ENCODE measurements around the gene LONP1.

GRCh38 chr19:5645409-5645808 is 74.5 kb downstream of the LONP1 start:
- TF ChIP-seq POLR2A (IDR thresholded peaks at IDR 0.05), result no peak
- no peak for TF ChIP-seq CTCF (IDR thresholded peaks at IDR 0.05)

All from lower leg skin (tissue), 3 donors.